SK-MEL-5 (cell line): Measurements from ENCODE around the gene EPB41L2. TPM values are rescaled to one million over a fixed set of nuclear protein-coding genes. Genes with fewer than 3 reads are reported as not detected.
A peak's percentile ranks its signal among the peaks of the same experiment; 100 is the strongest.
"Not testable (repeated sequence)": the region's sequence is repeated elsewhere in the genome, so short reads cannot be mapped to it uniquely, and the experiment has no call there.

Source experiments
- DNase-seq: peaks from one replicate; pipeline ENCODE4 v3.0.0-alpha.2; 2016; ENCODE audit warnings: low read depth, low spot score
- in situ Hi-C: cut with HindIII; loops from 2 replicates; pipeline ENCODE4 v1.10.0; 2016; ENCODE audit warnings: low sequenced_read_pairs, high pct_unique_total_duplicates, low pct_unique_long_range_greater_than_20kb
- total RNA-seq: library from RNA; depleted of rRNA; stranded (reverse); fragments of >200 nt; shearing (Covaris generic); gene quantifications from 2 replicates; pipeline ENCODE4 v1.2.3, GENCODE V29; 2014

EPB41L2 gene
- total RNA-seq, 1 experiment from 2014 or later = 12.2 TPM

DNA sequence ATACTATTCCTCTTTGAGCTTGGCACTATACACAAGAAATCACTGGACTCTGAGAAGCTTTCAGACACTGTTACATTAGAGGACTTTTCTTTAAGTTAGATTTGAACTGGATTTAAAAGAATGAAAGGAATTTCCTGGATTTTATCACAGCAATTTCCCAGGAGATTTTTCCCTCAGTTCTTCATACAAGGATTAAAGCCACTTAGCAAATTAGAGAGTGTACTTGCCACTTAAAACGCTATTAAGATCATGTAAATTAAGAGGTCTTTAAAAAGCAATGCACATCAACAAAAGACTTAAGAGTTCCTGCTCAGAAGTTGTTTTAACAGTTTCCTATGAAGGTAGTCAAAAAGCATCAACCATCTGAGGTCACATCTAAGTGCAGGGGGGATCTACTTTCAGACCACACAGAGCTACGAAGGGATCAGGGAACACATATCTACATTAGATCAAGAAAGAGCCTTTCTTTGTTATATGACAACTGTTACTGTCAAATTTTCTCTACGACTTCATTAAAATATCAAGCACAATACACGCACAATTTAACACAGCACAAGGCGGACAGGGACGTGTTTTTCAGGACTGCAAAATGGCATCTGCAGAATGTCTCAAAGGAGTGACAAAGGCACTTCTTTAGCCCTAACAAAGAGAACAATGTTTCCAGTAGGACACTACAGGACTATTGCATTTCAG, 65.8 kb downstream of the EPB41L2 start:
- DNase-seq = peak; percentile 53
- in situ Hi-C loops = no loop called here

DNA sequence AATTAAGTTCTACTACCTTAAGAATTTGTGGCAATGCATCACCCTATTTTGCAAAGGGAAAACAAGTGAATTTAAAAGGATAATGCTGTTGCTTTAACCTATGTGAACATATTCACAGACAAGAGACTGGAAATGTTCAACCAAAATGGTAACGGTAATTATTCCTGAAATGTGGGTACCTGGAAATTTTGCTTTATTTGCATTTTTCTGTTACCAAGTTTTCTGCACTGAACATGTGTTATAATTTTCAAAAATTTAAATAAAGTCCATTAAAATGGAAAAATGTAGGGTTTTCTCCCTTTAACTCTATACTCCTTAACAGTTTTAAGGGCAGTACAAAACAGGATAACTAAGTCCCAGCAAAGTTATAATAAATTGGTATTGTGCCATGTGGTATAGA, 66.4 kb downstream of the EPB41L2 start:
- DNase-seq = no peak
- in situ Hi-C loops = no loop called here

DNA sequence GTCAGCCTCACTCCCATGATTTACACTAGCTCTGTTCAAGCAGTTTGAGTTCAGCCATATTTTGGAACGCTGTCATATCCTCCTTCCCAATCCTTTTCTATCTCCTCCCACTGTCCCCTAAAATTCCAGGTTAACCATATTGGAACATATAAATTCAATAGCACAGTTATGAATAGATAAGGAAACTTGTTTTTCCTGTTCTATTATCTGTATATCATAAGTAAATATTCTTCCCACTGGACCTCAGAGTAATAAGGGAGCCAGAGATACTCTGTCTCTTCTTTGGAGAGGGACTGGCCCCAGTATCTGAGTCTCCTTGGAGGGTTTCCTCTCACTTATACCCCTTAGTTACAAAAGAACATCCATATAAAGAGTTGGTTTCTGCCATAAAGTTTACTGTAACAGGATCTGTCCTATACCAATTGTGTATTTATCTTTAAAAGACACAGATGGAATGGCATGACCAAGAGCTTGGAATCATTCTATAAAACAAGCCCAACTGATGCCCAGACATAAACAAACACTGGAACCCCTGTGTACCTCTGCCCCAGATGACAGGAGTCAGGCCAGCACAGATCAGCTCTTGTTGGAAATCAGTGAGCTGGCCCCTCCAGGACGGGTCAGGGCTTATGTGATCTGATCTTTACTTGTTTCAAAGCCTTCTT, 67.1 kb downstream of the EPB41L2 start:
- in situ Hi-C loops = no loop called here
- peak; percentile 3 for DNase-seq

DNA sequence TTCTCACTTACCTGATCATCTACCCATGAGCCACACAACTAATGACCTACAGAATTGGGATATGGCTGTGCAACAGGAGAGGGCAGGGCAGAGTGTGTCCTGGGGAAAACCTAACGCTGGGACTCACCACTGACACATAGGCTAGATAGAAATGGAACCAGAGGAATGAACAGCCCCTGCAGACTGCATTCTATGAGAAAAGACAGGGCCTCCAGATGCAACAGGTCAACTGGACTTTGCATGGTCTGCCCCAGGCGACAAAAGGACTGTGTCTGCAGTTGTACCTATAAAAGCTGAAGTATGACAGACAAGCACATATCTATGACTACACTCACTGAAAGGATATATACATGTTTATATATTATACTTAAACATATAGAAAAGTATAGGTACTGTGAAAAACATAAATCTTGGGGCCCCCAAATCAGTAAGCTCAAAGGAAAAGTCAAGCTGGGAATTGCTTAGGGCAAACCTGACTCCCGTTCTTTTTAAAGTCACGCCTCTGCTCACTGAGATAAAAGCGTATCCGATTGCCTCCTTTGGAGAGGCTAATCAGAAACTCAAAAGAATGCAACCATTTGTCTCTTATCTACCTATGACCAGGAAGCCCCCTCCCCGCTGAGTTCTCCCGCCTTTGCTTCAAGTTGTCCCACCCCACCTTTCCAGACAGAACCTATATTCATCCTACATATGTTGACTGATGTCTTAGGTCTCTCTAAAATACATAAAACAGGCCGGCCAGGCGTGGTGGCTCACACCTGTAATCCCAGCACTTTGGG, 68.5 kb downstream of the EPB41L2 start:
- in situ Hi-C loops = no loop called here

DNA sequence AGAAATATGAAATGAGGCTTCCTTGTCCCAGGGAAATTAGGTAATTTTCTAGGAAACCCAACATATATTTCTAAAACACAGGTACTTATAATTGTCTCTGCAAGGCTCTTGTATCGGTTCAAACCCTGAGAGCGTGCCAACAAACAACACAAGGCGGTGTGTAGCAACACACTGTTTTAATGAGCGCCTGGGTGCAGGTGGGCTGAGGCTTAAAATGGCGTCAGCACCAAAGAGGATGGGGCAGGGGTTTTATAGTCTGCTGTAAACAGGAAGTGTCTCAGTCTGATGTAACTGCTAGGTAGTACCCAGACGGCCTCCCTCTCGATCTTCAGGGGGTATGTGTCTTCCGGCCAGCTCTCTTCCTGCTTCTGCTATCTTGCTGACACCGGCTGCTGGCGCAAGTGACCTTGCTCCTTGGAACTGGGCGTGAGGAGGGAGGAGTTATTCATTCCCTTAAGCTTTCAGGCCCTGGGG, 69.7 kb downstream of the EPB41L2 start:
- no peak for DNase-seq
- in situ Hi-C loops = no loop called here

More for the DNA sequence above, 68.5 kb downstream of the EPB41L2 start:
- no peak for DNase-seq

DNA sequence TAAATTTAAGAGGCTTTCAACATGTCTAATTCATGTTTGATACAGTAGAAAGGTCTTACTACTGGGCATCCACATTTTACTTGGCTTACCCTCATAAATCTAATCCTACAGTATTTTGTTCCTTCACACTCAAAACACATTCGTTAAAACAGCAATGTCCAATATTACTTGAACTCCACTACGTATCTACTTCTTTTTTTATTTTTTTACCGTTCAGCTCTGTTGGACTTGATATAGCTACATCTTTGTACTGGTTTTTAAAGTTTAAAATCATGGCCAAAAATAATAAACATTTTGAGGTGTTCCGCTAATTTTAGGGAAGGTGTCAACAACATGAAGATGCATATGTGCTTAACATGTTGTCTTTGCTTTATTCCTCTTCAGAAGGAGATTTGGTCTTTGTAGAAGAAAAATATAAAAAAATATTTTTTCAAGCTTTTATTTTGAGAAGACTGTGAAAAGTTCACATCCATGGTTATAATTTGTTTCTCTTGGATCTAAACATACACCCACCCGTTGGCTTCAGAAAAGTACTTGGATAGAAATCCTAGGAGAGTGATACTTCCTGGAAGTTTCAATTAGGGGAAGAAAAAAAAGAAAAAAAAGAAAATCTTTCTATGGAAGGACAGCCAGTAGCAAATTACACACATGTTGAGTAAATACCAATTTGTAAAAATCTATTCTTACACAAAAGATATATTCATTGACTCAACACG, 71.5 kb downstream of the EPB41L2 start:
- in situ Hi-C loops = no loop called here
- DNase-seq = no peak

DNA sequence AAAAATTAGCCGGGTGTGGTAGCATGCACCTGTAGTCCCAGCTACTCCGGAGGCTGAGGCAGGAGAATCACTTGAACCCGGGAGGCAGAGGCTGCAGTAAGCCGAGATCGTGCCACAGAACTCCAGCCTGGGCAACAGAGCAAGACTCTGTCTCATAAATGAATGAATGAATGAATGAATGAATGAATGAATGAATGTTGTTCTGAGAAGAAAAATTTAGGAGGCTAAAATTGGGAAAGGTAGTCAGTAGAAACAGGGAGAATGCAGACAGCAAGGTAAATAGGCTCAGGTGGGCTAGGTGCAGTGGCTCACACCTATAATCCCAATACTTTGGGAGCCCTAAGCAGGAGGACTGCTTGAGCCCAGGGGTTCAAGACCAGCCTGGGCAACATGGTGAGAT, 75.5 kb downstream of the EPB41L2 start:
- in situ Hi-C loops, DNase-seq: not testable (repeated sequence)

DNA sequence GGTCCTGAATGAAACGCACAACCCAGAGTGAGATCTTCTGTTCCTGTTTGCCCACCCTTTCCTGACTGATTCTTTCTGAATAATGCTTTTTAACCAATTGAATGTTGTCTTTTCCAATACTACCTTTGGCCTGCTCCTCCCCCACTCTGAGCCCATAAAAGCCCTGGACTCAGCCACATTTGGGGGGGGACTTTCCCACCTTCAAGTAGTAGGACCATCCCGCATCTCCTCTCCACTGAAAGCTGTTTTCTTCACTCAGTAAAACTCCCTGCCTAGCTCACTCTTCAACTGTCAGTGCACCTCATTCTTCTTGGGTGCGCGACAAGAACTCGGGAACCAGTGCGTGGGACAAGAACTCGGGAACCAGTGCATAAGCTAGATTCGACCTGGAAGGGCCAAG, 77.9 kb downstream of the EPB41L2 start:
- in situ Hi-C loops = no loop called here
- DNase-seq = no peak

DNA sequence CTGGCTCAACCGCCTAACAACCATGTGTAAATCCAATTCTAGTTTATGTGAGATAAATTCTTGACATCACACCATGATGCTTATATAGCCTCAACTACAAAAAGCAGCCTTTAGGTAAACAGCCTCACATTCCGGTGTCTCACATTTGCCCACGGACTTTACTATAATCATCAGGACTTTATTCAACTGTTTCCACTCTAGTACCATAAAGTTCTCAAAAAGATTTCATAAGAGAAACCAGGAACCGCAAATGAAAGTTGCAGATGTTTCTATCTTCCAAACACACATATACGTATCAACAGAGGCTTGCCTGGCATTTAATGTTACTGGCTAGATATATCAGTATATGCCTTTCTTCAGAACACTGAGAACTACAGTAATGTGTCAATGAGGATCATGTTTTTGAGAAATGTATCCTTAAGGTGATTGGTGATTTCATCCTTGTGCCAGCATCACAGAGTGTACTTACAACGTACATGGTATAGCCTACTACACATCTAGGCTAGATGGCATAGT, 80.0 kb downstream of the EPB41L2 start:
- in situ Hi-C loops = no loop called here
- no peak for DNase-seq

DNA sequence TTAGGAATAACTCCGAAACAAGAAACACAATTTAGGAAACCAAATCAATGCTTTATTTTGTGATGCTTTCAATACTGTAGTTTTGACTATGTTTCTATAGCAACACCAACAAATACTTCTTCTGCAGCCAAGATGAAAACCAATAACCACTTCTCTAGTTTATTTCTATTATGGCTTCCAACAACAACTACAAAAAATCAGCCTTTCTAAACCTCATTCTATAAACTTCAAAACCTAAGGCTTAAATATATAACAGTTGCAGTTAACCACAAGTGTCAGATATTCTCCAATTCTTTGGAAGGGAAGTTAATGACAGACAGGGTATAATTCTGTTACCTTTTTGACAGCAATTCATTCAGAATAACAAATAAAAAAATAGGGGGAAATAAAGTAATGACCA, 80.9 kb downstream of the EPB41L2 start:
- DNase-seq = no peak
- in situ Hi-C loops = no loop called here

DNA sequence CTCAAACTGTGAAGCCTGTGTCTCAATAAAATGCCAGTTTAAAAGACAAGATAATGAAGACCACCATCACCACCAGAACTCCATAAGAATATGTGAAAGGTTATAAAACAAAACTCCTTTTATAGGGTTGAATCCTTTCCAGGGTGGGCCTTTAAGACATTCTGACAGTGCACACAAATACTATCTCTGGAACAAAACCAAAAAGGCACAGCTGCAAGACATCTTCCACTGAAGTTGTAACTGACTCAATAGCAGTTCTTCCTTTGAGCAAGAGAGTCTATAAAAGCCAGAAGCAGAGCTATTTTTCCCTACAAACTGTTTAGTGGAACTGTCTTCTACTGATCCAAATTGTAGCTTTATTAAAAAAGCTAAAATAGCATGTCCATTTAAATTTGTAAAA, 81.6 kb downstream of the EPB41L2 start:
- in situ Hi-C loops = no loop called here
- DNase-seq = no peak

DNA sequence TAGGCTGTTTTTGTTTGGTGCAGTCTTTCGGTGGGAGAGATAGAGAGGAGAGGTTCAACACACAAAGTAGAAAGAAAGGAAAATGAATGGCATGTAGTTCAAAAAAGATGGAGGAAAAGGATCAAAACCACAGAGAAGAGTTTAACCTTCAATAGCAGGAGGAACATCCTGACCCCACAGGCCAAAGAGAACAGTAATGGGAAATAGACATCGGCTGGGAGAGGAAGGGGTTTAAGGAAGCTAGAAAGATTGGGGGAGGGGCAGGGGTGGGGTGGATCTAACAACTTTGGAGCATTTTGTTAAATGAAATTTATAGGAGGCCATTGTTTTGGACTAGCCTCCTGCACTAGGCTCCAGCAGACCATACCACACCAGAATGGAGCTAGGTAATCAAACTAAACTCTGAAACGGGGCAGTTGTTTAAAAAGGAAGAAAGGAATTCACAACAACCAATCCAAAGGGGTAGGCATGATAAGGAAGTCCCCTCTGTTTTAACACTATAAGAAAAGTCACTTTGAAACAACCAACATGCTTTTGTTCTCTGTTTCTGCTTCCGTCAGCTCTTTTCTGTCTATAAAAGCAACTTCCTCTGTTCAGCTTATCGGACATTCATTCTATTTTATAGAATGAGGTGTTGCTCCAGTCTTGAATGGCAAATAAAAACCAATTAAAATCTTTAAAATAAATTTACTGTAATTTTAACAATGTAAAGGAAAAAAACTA, 82.6 kb downstream of the EPB41L2 start:
- in situ Hi-C loops = no loop called here
- no peak for DNase-seq

DNA sequence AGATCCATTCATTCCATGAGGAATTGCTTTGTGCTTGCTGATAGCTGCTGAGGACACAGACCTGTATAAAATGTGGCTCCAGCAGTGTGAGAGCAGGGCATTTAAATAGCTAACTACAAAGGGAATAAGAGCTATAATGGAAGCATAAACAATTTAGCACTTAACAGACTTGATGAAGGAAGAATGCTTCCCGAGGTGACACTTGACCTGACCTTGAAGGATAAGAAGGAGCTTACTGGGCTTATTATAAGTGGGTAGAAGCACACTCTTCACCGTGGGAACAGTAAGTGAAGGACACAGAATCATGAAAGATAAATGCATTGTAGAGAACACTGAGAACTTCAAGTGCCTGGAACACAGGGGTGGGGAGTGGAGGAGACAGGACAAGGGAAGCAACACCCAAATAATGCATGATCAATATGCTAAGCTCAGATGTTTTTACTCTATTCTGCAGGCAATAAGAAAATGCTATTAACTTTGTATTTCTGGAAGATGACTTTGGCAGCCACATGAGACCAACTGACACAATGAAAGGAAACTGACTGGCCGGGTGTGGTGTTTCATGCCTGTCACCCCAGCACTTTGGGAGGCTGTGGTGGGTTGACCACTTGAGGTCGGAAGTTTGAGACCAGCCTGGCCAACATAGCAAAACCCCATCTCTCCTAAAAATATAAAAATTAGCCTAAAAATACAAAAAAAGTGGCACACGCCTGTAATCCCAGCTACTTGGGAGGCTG, 84.2 kb downstream of the EPB41L2 start:
- DNase-seq = no peak
- in situ Hi-C loops = no loop called here

DNA sequence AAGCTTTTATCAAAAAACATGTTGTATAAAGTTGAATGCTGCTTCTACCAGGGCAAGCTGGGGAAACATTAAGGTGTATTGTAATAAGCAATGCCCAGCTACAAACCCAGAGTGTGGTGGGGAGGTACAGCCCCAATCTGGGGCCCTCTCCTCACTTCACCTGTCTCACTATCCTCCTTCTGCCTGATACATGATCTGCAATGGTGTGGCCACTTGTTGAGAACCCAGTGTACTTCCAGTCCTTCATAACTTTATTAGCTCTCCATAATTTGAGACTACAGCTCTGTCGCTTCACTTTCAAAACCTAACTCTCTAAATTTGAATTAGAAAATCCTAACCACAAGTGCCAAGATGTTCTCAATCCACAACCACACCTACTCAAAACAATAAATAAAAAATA, 84.9 kb downstream of the EPB41L2 start:
- no peak for DNase-seq
- in situ Hi-C loops = no loop called here

DNA sequence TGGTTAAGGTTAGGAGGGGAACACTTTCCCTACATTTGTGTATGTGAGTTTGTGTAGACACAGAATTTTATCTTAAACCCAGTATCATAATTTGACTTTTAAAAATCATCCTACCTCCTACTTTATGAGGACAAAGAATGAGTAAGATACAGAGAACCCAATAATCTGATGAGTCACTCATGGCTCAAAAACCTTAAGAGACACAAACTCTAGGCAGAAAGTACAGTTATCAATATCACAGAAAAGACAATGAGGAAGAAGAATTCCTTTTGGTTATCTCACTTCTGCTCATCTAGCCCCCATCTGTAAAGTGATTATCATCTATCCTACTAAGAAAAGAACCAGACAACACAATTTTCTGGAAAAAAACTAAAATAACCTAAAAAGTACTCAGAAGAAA, 87.7 kb downstream of the EPB41L2 start:
- in situ Hi-C loops = no loop called here
- DNase-seq = no peak

DNA sequence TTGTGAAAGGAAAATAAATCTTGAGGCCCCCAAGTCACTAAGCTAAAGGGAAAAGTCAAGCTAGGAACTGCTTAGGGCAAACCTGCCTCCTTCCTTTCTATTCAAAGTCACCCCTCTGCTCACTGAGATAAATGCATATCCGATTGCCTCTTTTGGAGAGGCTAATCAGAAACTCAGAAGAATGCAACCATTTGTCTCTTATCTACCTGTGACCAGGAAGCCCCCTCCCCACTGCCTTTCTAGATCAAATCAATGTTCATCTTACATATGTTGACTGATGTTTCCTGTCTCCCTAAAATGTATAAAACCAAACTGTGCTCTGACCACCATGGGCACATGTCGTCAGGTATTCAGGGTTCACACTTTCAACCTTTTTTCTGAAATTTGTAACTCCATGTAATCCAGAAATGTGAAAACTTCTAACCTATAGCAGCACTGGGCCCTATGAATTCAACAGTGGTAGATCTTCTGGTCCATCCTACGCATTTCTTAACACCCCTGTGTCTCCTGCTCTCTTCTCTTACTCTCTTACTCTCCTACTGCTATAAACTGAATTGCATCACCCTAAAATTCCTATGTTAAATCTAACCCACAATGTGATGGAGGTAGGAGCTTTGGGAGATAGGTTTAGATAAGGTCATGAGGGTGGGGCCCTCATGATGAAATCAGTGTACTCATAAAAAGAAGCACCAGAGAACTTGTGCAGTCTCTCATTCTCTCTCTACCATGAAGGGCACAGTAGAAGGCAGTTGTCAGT, 89.3 kb downstream of the EPB41L2 start:
- no peak for DNase-seq
- in situ Hi-C loops = no loop called here
